HG03064 (cell line): Measurements from ENCODE around the gene RFXANK.
A peak's percentile ranks its signal among the peaks of the same experiment; 100 is the strongest.
"Not testable (repeated sequence)": the region's sequence is repeated elsewhere in the genome, so short reads cannot be mapped to it uniquely, and the experiment has no call there.

Source experiments
- ATAC-seq: cut with Tn5 transposase; IDR thresholded peaks from one replicate; pipeline ENCODE4 v1.9.1; 2021; ENCODE audit warnings: low read depth; ENCODE audit not compliant: unreplicated experiment

The RFXANK gene

GRCh38 chr19:19169236-19170052, 22.6 kb upstream of the RFXANK start:
- no peak for ATAC-seq

DNA sequence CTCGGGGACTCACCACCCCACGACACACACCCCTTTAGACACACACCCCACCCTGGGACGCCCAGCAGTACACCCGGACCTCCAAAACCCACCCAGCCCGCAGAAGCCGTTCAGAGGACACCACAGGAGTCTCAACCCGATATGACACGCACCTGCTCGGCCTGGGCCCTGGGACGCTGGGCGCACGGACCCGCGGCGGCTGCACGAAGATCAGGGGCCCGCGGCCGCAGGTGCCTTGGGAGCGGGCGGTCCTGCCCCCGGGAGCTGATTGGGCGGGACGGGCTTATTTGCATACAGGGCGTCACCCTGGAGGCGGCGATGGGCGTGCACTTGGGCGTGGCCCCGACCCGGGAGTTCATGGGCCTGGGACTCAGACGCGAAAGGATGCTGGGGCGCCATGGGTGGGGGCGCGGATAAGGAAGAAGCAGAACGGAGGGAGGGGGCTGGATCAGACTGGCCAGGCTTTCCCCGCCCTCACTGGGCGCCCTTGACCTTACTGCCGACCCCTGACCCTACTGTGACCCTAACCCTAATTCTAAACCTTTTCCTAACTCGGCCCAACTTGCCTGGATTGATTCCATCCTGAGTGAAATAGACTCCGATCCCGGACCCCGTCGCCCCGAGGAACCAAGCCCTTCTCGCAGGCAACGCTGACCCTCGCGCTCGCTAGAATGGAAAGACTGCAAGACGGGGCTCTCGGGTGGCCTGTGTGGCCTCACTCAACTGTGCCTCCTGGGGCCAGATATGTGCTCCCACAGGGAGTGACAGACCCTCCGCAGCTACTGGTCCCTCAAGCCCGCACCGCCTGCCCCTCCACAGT, 21.8 kb upstream of the RFXANK start, which contains the start of gene MEF2B:
MEF2B (minus strand) TSS at position 211 of the 820 bp plus-strand sequence. CDS start 19,528 bp downstream, outside the sequence.
- ATAC-seq, result peak; percentile 83

DNA sequence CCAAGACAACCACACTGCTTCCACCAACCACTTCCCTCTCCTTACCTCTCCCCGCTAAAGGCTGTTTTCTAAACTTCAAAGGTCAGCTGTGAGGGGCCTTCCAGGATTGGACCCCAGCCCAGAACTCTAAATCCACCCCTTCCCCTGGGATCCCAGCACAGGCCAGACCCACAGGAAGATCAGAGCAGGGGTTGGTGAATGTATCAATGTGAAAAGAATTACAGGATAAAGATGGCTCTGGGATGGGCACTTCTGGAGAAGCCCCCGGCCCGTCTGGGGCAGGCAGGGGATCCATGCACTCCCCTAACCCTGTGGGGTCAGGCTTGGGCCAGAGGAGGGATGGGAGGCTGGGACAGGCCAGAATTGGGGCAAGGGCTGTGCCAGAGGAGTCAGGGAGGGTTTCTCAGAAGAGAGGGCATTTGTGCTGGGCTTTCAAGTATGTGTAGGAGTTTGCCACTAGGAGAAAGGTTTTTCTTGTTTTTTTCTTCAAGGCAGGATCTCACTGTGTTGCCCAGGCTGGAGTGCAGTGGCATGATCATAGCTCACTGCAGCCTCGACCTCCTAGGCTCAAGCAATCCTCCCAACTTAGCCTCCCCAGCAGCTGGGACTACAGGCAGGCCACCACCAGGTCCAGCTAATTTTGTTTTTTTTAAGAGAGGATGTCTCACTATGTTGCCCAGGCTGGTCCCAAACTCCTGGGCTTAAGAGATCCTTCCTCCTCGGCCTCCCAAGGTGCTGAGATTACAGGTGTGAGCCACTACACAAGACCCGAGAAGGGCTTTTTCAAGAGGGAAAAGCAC, 21.0 kb upstream of the RFXANK start:
- no peak for ATAC-seq

- no peak for ATAC-seq
Observed at GRCh38 chr19:19171821-19172532, 20.1 kb upstream of the RFXANK start.

DNA sequence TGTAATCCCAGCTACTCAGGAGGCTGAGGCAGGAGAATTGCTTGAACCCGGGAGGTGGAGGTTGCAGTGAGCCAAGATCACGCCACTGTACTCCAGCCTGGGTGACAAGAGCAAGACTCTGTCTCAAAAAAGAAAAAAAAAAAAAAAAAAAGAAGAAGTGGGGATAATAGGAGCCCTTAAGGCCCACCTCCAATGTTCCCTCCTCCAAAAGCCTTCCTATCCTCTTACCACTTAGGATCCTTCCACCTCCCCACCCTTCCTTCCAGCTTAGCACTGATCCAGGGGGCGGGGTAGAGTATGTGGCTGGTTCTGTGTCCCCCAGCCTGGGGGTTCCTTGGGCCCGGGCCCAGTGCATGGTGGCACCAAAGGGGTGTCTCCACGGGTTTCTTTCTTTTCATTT, 18.8 kb upstream of the RFXANK start:
- ATAC-seq, result not testable (repeated sequence)

DNA sequence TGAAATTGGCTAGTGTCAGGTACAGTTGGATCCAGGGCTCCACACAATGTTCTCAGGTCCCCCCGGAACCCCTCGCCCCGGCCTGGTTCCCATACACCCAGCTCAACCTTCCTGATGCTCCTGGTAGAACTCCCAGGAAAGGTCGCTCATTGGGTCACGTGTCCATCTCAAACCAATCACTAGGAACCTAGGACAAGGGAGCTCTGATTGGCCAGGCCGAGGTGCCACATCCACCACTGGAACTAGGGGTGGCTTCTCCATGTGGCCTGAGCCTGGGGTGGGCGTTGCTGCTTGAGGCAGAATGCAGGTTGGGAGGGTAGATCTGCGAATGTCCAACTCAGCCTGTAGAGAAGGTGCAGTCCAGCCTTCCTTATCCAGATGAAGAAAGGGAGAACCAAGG, 15.1 kb upstream of the RFXANK start:
- no peak for ATAC-seq

DNA sequence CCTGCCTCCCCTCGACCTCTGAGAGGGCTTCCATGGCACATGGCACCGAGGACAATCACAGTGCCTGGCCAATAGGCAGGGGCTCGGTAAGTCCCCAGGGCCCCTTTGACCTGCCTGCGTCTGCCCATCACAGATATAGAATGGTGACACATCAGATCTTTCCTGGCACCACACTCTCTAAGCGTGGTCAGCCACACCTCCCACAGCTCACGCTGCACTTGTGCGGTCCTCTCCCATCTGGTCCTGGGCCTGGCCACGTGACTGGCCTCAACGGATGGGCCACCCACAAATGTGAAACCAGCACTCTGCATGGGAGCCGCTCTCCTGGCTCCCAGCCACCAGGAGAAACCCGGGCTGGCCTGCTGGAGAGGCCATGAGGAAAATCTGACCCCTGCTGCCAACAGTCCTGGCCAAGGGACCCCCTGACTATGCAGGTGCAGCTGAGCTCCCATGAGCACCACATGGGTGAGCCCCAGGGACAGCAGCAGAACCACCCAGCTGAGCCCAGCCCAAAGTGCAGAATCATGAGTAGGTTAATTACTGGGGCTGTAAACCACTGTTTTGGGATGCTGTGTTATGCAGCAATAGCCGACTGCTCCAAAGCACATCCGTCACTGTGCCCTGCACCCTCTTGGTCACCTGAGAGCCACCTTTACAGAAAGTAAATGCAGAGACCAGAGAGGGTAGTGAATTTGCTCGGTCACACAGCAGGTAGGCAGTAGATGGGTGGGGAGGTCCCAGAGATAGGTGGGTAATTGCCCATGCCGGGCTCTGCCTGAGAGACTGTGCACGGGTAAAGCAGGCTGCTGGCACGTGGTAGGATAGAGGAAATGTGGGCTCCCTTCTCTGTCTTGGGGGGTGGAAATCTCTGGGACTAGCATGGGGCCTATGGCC, 12.3 kb upstream of the RFXANK start:
- ATAC-seq, result no peak

- ATAC-seq, result no peak
Observed at GRCh38 chr19:19181488-19181998, 10.5 kb upstream of the RFXANK start.

GRCh38 chr19:19185853-19186740, 6.0 kb upstream of the RFXANK start:
- ATAC-seq, result no peak

GRCh38 chr19:19186742-19187141, 5.3 kb upstream of the RFXANK start:
- no peak for ATAC-seq

GRCh38 chr19:19191768-19192077, 335 bp upstream of the RFXANK start:
- no peak for ATAC-seq

DNA sequence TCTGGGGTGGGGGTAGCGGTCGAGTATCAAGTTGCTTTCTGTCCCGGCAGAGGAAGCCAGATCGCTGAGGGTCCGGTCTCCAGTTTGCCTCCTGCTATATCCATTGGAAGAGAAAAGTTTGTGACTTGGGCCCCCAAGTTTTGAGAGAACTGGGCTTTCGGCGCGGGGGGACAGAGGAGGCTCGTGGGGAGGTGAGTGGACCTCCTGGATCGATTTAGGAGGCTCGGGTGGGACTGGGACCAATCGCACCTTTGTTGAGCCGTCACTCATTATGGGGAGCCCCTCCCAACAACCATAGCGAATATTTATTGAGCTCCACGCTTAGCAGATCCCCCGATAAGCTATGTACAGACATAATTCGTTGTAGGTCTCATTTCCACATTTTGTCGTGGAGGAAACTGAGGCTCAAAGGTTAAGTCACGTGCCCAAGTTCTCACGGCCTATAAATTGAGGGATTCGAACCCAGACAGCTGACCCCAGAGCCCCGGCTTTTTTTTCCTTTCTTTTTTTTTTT, 909 bp downstream of the RFXANK start:
- no peak for ATAC-seq

DNA sequence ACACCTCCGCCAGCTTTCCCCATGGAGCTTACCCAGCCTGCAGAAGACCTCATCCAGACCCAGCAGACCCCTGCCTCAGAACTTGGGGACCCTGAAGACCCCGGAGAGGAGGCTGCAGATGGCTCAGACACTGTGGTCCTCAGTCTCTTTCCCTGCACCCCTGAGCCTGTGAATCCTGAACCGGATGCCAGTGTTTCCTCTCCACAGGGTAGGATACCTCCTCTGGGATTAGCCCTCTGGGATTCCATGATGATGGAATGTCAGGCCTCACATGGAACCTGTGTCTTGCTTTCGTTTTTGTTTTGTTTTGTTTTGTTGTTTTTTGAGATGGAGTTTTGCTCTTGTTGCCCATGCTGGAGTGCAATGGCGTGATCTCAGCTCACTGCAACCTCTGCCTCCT, 1.9 kb downstream of the RFXANK start:
- ATAC-seq, result no peak

DNA sequence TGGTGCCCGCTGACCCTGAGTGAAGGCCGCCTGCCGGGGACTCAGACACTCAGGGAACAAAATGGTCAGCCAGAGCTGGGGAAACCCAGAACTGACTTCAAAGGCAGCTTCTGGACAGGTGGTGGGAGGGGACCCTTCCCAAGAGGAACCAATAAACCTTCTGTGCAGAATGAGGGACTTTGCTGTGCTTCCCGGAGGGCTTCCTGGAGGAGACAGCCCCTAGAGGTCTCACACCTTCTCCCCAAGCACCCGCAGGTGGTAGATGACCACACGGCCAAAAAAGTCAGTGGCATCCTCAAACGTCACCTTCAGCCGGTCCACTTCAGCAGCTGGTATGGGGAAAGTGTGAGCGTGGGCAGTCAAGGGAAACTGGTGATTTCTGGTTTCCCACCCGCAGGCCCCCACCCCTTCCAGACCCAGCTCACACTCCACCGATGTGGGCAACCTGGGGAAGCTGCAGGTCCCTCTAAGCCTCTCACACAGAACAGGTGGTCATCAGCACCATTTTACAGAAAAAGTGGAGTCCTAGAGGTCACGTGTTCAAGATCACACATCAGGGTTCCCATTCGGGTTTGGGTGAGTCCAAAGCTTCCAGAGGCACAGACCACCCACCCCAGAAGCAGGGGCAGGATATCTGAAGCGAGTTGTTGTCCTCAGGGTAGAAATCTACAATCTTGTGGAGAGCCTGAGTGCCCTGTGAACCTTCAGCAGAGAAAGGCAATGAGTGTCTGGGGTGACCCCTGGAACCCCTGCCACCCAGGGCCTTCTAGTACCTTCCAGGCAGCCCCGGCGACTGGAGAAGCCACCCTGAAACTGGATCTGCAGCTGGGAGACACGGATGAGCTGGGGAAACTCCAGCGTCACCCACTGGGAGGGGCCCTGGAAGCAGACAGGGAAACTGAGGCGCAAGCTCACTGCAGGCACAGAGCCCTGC, 9.9 kb downstream of the RFXANK start:
- no peak for ATAC-seq

- ATAC-seq, result no peak
Observed at GRCh38 chr19:19202707-19203011, 10.6 kb downstream of the RFXANK start.

DNA sequence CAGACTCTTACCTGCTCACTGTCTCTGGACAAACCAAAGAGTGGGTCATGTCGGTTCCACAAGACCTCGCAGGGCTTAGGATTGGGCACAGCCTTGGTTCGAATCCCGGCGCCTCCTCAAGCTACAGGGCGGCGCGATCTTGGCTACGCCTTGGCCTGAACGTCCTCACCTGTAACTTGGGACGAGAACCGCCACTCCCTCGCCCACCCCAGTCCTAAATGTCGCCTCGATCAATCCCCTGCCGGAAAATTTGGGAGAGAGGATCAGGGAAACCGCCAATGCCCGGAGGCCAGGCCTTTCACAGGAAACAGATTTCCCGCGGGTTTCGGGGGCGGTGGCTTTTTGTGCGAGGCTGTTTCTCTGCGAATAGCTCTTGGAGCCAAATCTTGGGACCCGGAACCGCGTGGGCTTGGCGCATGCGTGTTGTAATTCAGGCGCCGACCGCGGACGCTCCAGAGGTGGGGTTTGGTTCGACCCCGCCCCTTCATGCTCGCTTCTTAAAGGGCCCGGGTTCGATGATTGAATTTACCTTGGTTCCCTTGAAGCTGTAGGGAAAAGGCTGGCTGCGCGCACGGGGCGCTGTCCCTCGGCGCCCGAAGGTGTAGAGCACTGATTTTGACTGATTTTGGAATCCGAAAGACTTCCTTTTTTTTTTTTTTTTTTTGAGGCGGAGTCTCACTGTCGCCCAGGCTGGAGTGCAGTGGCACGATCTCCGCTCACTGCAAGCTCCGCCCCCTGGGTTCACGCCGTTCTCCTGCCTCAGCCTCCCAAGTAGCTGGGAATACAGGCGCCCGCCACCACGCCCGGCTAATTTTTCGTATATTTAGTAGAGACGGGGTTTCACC, 11.2 kb downstream of the RFXANK start, which contains the start of gene NR2C2AP:
NR2C2AP (minus strand) TSS at position 403 of the 845 bp plus-strand sequence; CDS start at position 49, 354 bp downstream.
- no peak for ATAC-seq
